C4-2B (cell line): ENCODE results near the gene PPM1D.
A peak's percentile ranks its signal among the peaks of the same experiment; 100 is the strongest.
"Not testable (repeated sequence)": the region's sequence is repeated elsewhere in the genome, so short reads cannot be mapped to it uniquely, and the experiment has no call there.

ENCODE experiments used
- H3K27ac ChIP-seq: fragments of 450-650 bp; 2 replicates; pipeline ENCODE4 v1.5.1; 2017
- CTCF ChIP-seq: fragments of 450-650 bp; conservative IDR thresholded peaks from 2 replicates; pipeline ENCODE4 v1.5.1; 2017; ENCODE audit warnings: mild to moderate bottlenecking
- ZFX ChIP-seq: fragments of 450-650 bp; IDR thresholded peaks from 2 replicates; pipeline ENCODE4 v1.6.1; 2017

PPM1D gene

DNA sequence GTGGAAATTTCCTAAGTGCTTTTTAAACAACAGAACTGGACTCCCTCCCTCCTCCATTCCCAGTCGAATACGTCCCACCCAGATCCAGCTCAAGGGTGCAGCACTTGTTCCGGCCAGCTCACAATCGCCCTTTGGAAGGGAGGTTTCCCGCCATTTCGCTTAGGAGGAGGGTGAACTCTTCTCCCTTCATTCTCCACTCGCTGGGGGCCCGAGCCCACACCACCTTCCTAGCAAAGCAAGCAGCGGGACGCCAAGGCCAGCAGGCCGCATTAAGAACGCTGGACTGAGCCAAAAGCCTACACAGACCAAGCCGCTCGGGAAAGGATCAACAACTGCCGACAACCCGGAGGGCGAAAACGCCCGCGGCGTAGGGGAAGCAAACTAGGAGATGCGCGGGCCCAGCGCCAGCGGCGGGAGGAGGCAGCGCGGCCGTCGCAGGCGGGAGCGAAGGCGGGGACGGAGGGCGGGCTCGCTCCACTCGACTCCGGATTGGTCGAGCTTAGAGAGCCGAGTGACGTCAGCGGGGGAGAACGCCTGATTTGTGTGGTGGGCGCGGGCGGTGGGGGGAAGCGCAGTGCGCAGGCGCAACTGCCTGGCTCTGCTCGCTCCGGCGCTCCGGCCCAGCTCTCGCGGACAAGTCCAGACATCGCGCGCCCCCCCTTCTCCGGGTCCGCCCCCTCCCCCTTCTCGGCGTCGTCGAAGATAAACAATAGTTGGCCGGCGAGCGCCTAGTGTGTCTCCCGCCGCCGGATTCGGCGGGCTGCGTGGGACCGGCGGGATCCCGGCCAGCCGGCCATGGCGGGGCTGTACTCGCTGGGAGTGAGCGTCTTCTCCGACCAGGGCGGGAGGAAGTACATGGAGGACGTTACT is at the start of gene PPM1D:
Gene PPM1D (plus strand): TSS at position 574 of the 870 bp plus-strand sequence. CDS start 222 bp downstream, at position 796.
- TF ChIP-seq ZFX = no peak
- peak within 1 kb of the TSS; percentile 92 for H3K27ac ChIP-seq

GRCh38 chr17:60552255-60552654 is 47.7 kb upstream of the PPM1D start:
- not testable (repeated sequence) for H3K27ac ChIP-seq

GRCh38 chr17:60554377-60554788 is 45.6 kb upstream of the PPM1D start:
- TF ChIP-seq ZFX (no peak), CTCF (no peak)
- no peak overlapping the region for H3K27ac ChIP-seq

- H3K27ac ChIP-seq = no peak overlapping the region
- no peak for TF ChIP-seq CTCF
- no peak for TF ChIP-seq ZFX
Observed at GRCh38 chr17:60555786-60556185, 44.2 kb upstream of the PPM1D start.

- no peak overlapping the region for H3K27ac ChIP-seq
- no peak for TF ChIP-seq CTCF
- TF ChIP-seq ZFX = no peak
Observed at GRCh38 chr17:60557805-60558204, 42.2 kb upstream of the PPM1D start.

GRCh38 chr17:60559659-60559994 is 40.4 kb upstream of the PPM1D start:
- no peak for TF ChIP-seq CTCF
- no peak overlapping the region for H3K27ac ChIP-seq

GRCh38 chr17:60559995-60560859 is 39.8 kb upstream of the PPM1D start:
- TF ChIP-seq CTCF = no peak
- TF ChIP-seq ZFX = no peak
- no peak overlapping the region for H3K27ac ChIP-seq

DNA sequence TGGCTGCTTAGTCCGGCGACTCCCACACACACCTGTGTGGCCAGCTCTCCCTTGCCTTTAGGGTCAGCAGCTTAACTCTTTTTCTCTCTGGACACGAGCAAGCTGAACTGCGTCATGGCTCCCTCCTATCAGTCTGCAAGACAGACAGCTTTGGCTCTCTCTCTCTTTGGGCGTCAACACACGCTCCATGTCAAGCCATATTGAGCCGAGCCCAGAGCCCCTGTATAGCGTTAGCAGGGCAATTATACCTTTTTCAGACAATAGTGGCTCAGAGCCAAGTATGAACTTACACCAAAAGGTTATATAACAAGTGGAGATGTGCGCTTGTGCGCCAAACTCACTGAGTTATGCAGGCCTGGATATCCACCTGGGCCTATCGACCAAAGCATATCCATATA is 39.1 kb upstream of the PPM1D start:
- no peak overlapping the region for H3K27ac ChIP-seq
- TF ChIP-seq ZFX = no peak
- TF ChIP-seq CTCF = no peak
